Islet of Langerhans (tissue), 1 donor: Measurements from ENCODE around the gene NDUFAF7.
"Not testable (repeated sequence)": the region's sequence is repeated elsewhere in the genome, so short reads cannot be mapped to it uniquely, and the experiment has no call there.

Experiments
- FAIRE-seq: peaks from one replicate; lab custom pipeline; 2011; peaks lifted over from hg19 to GRCh38; lab: Jason Lieb, UNC

NDUFAF7 gene

GRCh38 chr2:37283207-37283606 lies 51.7 kb downstream of the NDUFAF7 start:
- FAIRE-seq = no peak

- FAIRE-seq = no peak
Observed at GRCh38 chr2:37284381-37284780, 52.9 kb downstream of the NDUFAF7 start.

- no peak for FAIRE-seq
Observed at GRCh38 chr2:37287966-37288365, 56.5 kb downstream of the NDUFAF7 start.

- FAIRE-seq = no peak
Observed at GRCh38 chr2:37291680-37292079, 60.2 kb downstream of the NDUFAF7 start.

DNA sequence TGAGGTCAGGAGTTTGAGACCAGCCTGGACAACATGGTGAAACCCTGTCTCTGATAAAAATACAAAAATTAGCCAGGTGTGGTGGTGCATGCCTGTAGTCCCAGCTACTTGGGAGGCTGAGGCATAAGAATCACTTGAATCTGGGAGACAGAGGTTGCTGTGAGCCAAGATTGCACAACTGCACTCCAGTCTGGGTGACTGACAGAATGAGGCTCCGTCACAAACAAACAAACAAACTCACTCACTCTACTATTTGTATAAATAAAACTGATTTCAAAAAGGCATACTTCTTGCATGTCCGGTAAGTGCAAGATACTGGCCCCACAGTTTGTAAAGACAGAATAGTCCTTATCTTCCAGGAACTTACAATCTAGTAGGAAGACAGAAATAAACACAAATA lies 63.4 kb downstream of the NDUFAF7 start:
- not testable (repeated sequence) for FAIRE-seq

GRCh38 chr2:37295469-37296073 lies 64.1 kb downstream of the NDUFAF7 start:
- no peak for FAIRE-seq

DNA sequence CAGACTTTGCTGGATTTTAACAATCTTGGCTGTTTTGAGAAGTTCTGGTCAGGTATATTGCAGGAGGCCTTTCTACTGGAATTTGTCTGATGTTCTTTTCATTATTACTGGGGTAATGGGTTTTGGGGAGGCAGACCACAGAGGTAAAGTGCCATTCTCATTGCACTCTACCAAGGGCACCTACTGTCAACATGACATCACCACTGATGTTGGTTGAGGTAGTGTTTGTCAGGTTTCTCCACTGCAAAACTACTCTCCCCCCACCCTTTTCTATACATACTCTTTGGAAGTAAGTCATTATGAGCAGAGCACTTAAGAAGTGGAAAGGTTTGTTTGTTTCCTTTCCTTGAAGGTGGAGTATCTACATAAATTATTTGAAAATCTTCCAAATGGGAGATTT lies 66.2 kb downstream of the NDUFAF7 start:
- FAIRE-seq = no peak
